SK-N-MC (cell line): ENCODE results near the gene PHRF1.

Experiments
- EZH2 ChIP-seq: fragments of 200-600 bp; sonication (generic); IDR thresholded peaks from one replicate; pipeline ENCODE4 v1.6.1; 2017; ENCODE audit warnings: antibody characterized with exemption
- POLR2AphosphoS5 ChIP-seq: IDR thresholded peaks from 2 replicates; pipeline ENCODE4 v1.6.1; 2012; ENCODE audit warnings: mild to moderate bottlenecking, low read depth, low read length, borderline replicate concordance

DNA sequence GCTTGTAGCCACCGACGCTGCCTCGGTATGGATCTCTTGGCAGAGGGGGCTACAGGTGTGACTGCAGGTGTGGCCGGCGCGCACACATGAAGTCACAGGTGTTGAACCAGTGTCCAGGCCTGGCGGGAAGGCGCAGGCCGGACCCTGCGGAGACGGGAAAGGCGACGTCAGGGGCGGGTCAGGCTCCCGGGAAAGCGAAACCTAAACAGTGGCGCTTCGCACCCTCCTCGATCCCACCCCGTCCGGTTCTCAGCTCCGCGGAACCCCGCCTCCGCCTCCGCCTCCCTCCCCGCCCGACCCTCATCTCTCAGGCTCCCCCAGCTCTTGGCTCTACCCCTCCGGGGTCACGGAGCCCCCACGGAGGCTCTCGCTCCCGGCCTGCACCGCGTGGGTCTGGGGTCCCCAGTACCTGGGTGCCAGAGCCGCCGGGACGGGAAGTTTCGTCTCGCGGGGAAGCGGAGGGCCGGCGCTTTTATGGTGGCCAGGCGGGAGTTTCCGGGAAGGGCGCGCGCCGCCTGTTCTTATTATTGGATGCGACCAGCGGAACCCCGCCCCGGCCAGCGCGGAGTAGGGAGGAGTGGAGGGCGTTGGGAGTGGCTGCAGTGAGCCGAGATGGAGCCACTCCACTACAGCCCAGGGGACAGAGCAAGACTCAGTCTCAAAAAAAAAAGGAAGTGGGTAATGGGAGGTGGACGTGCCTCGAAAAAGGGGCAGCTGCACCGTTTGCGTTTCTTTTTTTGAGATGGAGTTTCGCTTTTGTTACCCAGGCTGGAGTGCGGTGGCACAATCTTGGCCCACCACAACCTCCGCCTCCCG lies 39.4 kb downstream of the PHRF1 start, which contains the start of gene IRF7:
- TF ChIP-seq EZH2 = no peak
- TF ChIP-seq POLR2AphosphoS5 = peak; percentile 58; the same call in 1 of the 2 replicates
